Gastroesophageal sphincter (tissue), 4 donors: ENCODE data around the gene NECAP2. TPM values are rescaled to one million over a fixed set of nuclear protein-coding genes. Genes with fewer than 3 reads are reported as not detected.

Source experiments
- ATAC-seq: fragments of 150-250 bp; one replicate; pipeline ENCODE4 v1.9.1; 2016; ENCODE audit warnings: mild to moderate bottlenecking, moderate library complexity
- H3K27ac ChIP-seq, 4 donors: fragments of 200-600 bp; sonication (generic) in 3 of 4; 1 replicate in 3 of 4; 2 replicates in 1 of 4; pipeline ENCODE4 v1.5.1; 2016 to 2019
- H3K27me3 ChIP-seq: fragments of 200-600 bp; sonication (generic); one replicate; pipeline ENCODE4 v1.5.1; 2019
- H3K36me3 ChIP-seq, 2 donors: fragments of 200-600 bp; sonication (generic); one replicate each; pipeline ENCODE4 v1.5.1; 2019; ENCODE audit warnings: control low read depth in 1 of 2
- H3K4me1 ChIP-seq, 3 donors: fragments of 200-600 bp; sonication (generic); 1 replicate in 2 of 3; 2 replicates in 1 of 3; pipeline ENCODE4 v1.5.1; 2016 to 2019; ENCODE audit warnings: control low read depth in 2 of 3
- H3K4me3 ChIP-seq, 2 donors: fragments of 200-600 bp; sonication (generic); one replicate each; pipeline ENCODE4 v1.5.1; 2019; ENCODE audit warnings: mild to moderate bottlenecking in 1 of 2, moderate library complexity in 1 of 2
- H3K9me3 ChIP-seq, 3 donors: fragments of 200-600 bp; sonication (generic); one replicate each; pipeline ENCODE4 v1.5.1; 2017 to 2019; ENCODE audit warnings: control low read depth in 2 of 3
- CTCF ChIP-seq, 4 experiments: fragments of 200-600 bp in 2 of 4; fragments of 450-650 bp in 2 of 4; sonication (generic) in 1 of 4; IDR thresholded peaks; one replicate each; pipeline ENCODE4 v1.5.1; 2017 to 2019; ENCODE audit warnings: antibody characterized with exemption in 4 of 4, mild to moderate bottlenecking in 2 of 4, moderate library complexity in 2 of 4
- EP300 ChIP-seq: sonication (generic); formaldehyde crosslinking; IDR thresholded peaks from one replicate; pipeline ENCODE4 v1.6.1; 2017; ENCODE audit warnings: antibody characterized with exemption, mild to moderate bottlenecking
- POLR2A ChIP-seq, 2 donors: fragments of 450-650 bp; IDR thresholded peaks; one replicate each; pipeline ENCODE4 v1.6.1; 2017; ENCODE audit warnings: antibody characterized with exemption in 2 of 2, mild to moderate bottlenecking in 2 of 2, moderate library complexity in 1 of 2
- POLR2AphosphoS5 ChIP-seq: sonication (generic); formaldehyde crosslinking; IDR thresholded peaks from one replicate; pipeline ENCODE4 v1.6.1; 2017; ENCODE audit warnings: antibody characterized with exemption
- WGBS, 2 donors: methylation state at CpG; one replicate each; pipeline ENCODE4 v1.1.5; 2018; ENCODE audit warnings: low coverage in 1 of 2; 5-methylcytosine and 5-hydroxymethylcytosine counted together
- total RNA-seq, 4 donors: library from RNA; depleted of rRNA; stranded (reverse); fragments of >200 nt; gene quantifications; one replicate each; pipeline ENCODE4 v1.1.0, GENCODE V29; 2016

The NECAP2 gene
- 10 to 100 TPM; 31.4 to 43.2 (median 37.6) TPM for total RNA-seq

GRCh38 chr1:16440470-16441281 lies at the start of gene NECAP2:
NECAP2 (plus strand) TSS chr1:16440724; CDS start chr1:16440762, 38 bp downstream.
- Histone ChIP-seq H3K27me3 (no peaks in the 10 kb centered on the region), H3K4me1 (peaks cover 0 to 41% (median 10%) of the 10 kb centered on the region in 3 donors), H3K27ac (peak within 1 kb of the TSS in 3 of 4 donors; percentile 78 to 81 (median 78)), H3K4me3 (peak within 1 kb of the TSS; percentile 58 to 95), H3K9me3 (no peaks in the 10 kb centered on the region), H3K36me3 (peaks cover 0 to 28% of the 10 kb centered on the region in 2 donors)
- ATAC-seq: peak; percentile 96
- TF ChIP-seq POLR2A (IDR thresholded peaks at IDR 0.05) (peak in 1 of 2 donors; percentile 41), EP300 (no peak), POLR2AphosphoS5 (peak; percentile 49), CTCF (IDR thresholded peaks at IDR 0.05) (peak in 3 of 4 experiments; percentile 82 to 95 (median 86))
- 0% methylated on average over 12 of the region's 68 CpGs; no CpG with 5 or more reads in 1 of the 2 donors for WGBS, 2 donors

GRCh38 chr1:16391411-16391810 lies 49.1 kb upstream of the NECAP2 start:
- WGBS, 2 donors: 100% methylated on average over 1 of the region's 3 CpGs; no CpG with 5 or more reads in 1 of the 2 donors
- Histone ChIP-seq H3K27me3 (no peaks in the 10 kb centered on the region), H3K4me3 (no peak overlapping the region), H3K36me3 (peaks cover 0 to 36% of the 10 kb centered on the region in 2 donors), H3K4me1 (peaks cover 7 to 77% (median 27%) of the 10 kb centered on the region in 3 donors), H3K27ac (peak overlapping the region in 1 of 4 donors; percentile 25), H3K9me3 (no peaks in the 10 kb centered on the region)
- TF ChIP-seq CTCF (IDR thresholded peaks at IDR 0.05) (no peak), EP300 (no peak), POLR2A (IDR thresholded peaks at IDR 0.05) (no peak), POLR2AphosphoS5 (no peak)
- ATAC-seq: no peak

- Histone ChIP-seq H3K27me3 (no peaks in the 10 kb centered on the region), H3K9me3 (no peaks in the 10 kb centered on the region), H3K4me1 (peaks cover 1 to 70% (median 21%) of the 10 kb centered on the region in 3 donors), H3K4me3 (no peak overlapping the region), H3K36me3 (peaks cover 0 to 52% of the 10 kb centered on the region in 2 donors), H3K27ac (peak overlapping the region in 2 of 4 donors; percentile 14 to 20)
- WGBS, 2 donors: 60% methylated on average over 1 of the region's 21 CpGs; no CpG with 5 or more reads in 1 of the 2 donors
- no peak for TF ChIP-seq POLR2A (IDR thresholded peaks at IDR 0.05)
- TF ChIP-seq EP300: no peak
- TF ChIP-seq POLR2AphosphoS5: no peak
- no peak for TF ChIP-seq CTCF (IDR thresholded peaks at IDR 0.05)
- peak; percentile 19 for ATAC-seq
Observed at GRCh38 chr1:16392740-16393569, 47.6 kb upstream of the NECAP2 start.

GRCh38 chr1:16393570-16394521 lies 46.7 kb upstream of the NECAP2 start:
- ATAC-seq: no peak
- peaks cover 0 to 61% of the 10 kb centered on the region in 2 donors for H3K36me3 ChIP-seq
- 78 to 93% methylated on average over 8 to 10 of the region's 10 CpGs for whole genome bisulfite sequencing, 2 donors
- TF ChIP-seq POLR2A (IDR thresholded peaks at IDR 0.05) (no peak), POLR2AphosphoS5 (no peak), CTCF (IDR thresholded peaks at IDR 0.05) (no peak), EP300 (no peak)
- no peaks in the 10 kb centered on the region for H3K27me3 ChIP-seq
- no peaks in the 10 kb centered on the region for H3K9me3 ChIP-seq
- H3K27ac ChIP-seq: peak overlapping the region in 1 of 4 donors; percentile 14
- no peak overlapping the region for H3K4me3 ChIP-seq
- peaks cover 0 to 61% (median 19%) of the 10 kb centered on the region in 3 donors for H3K4me1 ChIP-seq
